ENCODE data around the gene CADPS2. TPM values are rescaled to one million over a fixed set of nuclear protein-coding genes. Genes with fewer than 3 reads are reported as not detected.

The CADPS2 gene
- total and polyA plus RNA-seq, 2 of the 8 experiments (the other 6 are each of a cell fraction or from before 2014, with no cell fraction given): 8.9 to 22.3 TPM

GRCh38 chr7:122844191-122844988, 41.9 kb downstream of the CADPS2 start (continued):
- no peak for TF ChIP-seq MAX (IDR thresholded peaks at IDR 0.05)

All from H1 (cell line).